ENCODE measurements around the gene KPNA1. TPM values are rescaled to one million over a fixed set of nuclear protein-coding genes. Genes with fewer than 3 reads are reported as not detected.

The KPNA1 gene
- total RNA-seq, 6 experiments from 2014 or later, result 93.5 to 105 (median 98.1) TPM

GRCh38 chr3:122403489-122403888 is 111.2 kb downstream of the KPNA1 start:
- Mint-ChIP-seq H3K36me3 (ENCODE audit: low read depth) (0 out of 2 replicates have a peak, but pooled peaks cover 13% of the 10 kb centered on the region), H3K27ac (peak overlapping the region; percentile 63), H3K4me3 (no peak overlapping the region; the same call in 1 of the 2 replicates), H3K4me1 (ENCODE audit: low read depth) (peaks cover 19% of the 10 kb centered on the region), H3K27me3 (ENCODE audit: insufficient read depth) (peaks cover 2% of the 10 kb centered on the region; the same call in 1 of the 2 replicates), H3K9me3 (no peaks in the 10 kb centered on the region)
- TF ChIP-seq, protein P1, sequence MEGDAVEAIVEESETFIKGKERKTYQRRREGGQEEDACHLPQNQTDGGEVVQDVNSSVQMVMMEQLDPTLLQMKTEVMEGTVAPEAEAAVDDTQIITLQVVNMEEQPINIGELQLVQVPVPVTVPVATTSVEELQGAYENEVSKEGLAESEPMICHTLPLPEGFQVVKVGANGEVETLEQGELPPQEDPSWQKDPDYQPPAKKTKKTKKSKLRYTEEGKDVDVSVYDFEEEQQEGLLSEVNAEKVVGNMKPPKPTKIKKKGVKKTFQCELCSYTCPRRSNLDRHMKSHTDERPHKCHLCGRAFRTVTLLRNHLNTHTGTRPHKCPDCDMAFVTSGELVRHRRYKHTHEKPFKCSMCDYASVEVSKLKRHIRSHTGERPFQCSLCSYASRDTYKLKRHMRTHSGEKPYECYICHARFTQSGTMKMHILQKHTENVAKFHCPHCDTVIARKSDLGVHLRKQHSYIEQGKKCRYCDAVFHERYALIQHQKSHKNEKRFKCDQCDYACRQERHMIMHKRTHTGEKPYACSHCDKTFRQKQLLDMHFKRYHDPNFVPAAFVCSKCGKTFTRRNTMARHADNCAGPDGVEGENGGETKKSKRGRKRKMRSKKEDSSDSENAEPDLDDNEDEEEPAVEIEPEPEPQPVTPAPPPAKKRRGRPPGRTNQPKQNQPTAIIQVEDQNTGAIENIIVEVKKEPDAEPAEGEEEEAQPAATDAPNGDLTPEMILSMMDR (IDR thresholded peaks at IDR 0.05), result no peak
- peak; percentile 74 for DNase-seq

GRCh38 chr3:122398920-122399319 is 115.8 kb downstream of the KPNA1 start:
- H3K36me3 Mint-ChIP-seq (ENCODE audit: low read depth), result 0 out of 2 replicates have a peak, but pooled peaks cover 8% of the 10 kb centered on the region
- TF ChIP-seq, protein P1 (IDR thresholded peaks at IDR 0.05), result no peak
- DNase-seq, result no peak
- peaks cover 2% of the 10 kb centered on the region; the same call in 1 of the 2 replicates for H3K27me3 Mint-ChIP-seq (ENCODE audit: insufficient read depth)
- H3K4me3 Mint-ChIP-seq, result no peak overlapping the region
- peaks cover 48% of the 10 kb centered on the region for H3K4me1 Mint-ChIP-seq (ENCODE audit: low read depth)
- no peak overlapping the region for H3K27ac Mint-ChIP-seq
- H3K9me3 Mint-ChIP-seq, result no peaks in the 10 kb centered on the region

- Mint-ChIP-seq H3K27me3 (ENCODE audit: insufficient read depth) (no peaks in the 10 kb centered on the region), H3K4me1 (ENCODE audit: low read depth) (peaks cover 48% of the 10 kb centered on the region), H3K9me3 (no peaks in the 10 kb centered on the region), H3K27ac (no peak overlapping the region), H3K4me3 (no peak overlapping the region), H3K36me3 (ENCODE audit: low read depth) (no peaks in the 10 kb centered on the region)
- TF ChIP-seq, protein P1 (IDR thresholded peaks at IDR 0.05), result no peak
- peak; percentile 32 for DNase-seq
Observed at GRCh38 chr3:122397201-122397600, 117.5 kb downstream of the KPNA1 start.

GRCh38 chr3:122396511-122396910 is 118.2 kb downstream of the KPNA1 start:
- H3K9me3 Mint-ChIP-seq, result no peaks in the 10 kb centered on the region
- TF ChIP-seq, protein P1 (IDR thresholded peaks at IDR 0.05), result no peak
- H3K4me1 Mint-ChIP-seq (ENCODE audit: low read depth), result peaks cover 48% of the 10 kb centered on the region
- no peaks in the 10 kb centered on the region for H3K36me3 Mint-ChIP-seq (ENCODE audit: low read depth)
- H3K4me3 Mint-ChIP-seq, result no peak overlapping the region
- H3K27ac Mint-ChIP-seq, result no peak overlapping the region
- H3K27me3 Mint-ChIP-seq (ENCODE audit: insufficient read depth), result no peaks in the 10 kb centered on the region
- no peak for DNase-seq

DNA sequence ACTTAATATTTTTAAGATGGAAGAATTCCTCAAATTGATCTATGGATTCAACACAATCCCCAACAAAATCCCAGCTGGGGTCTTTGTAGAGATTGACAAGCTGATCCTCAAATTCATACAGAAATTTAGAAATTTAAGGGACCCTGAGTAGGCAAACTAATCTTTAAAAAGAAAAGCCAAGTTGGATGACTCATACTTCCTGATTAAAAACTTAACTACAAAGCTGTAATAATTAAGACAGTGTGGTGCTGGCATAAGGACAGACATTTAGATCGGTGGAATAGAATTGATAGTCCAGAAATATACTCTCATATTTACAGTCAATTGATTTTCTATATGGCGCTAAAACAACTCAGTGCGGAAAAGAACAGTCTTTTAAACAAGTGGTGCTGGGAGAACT is 119.2 kb downstream of the KPNA1 start:
- no peaks in the 10 kb centered on the region for H3K36me3 Mint-ChIP-seq (ENCODE audit: low read depth)
- H3K27ac Mint-ChIP-seq, result no peak overlapping the region
- no peaks in the 10 kb centered on the region for H3K9me3 Mint-ChIP-seq
- no peaks in the 10 kb centered on the region for H3K27me3 Mint-ChIP-seq (ENCODE audit: insufficient read depth)
- TF ChIP-seq, protein P1 (IDR thresholded peaks at IDR 0.05), result no peak
- H3K4me1 Mint-ChIP-seq (ENCODE audit: low read depth), result peaks cover 48% of the 10 kb centered on the region
- DNase-seq, result no peak
- H3K4me3 Mint-ChIP-seq, result no peak overlapping the region

- TF ChIP-seq, protein P1 (IDR thresholded peaks at IDR 0.05), result no peak
- peaks cover 48% of the 10 kb centered on the region for H3K4me1 Mint-ChIP-seq (ENCODE audit: low read depth)
- H3K9me3 Mint-ChIP-seq, result no peaks in the 10 kb centered on the region
- DNase-seq, result no peak
- H3K27ac Mint-ChIP-seq, result peak overlapping the region; percentile 84
- no peaks in the 10 kb centered on the region for H3K27me3 Mint-ChIP-seq (ENCODE audit: insufficient read depth)
- H3K36me3 Mint-ChIP-seq (ENCODE audit: low read depth), result no peaks in the 10 kb centered on the region
- peak overlapping the region; percentile 31; the same call in 1 of the 2 replicates for H3K4me3 Mint-ChIP-seq
Observed at GRCh38 chr3:122394173-122394572, 120.6 kb downstream of the KPNA1 start.
